Stomach (tissue), 4 donors: ENCODE data around the gene SSTR5.

Experiments
- POLR2A ChIP-seq, 4 donors: fragments of 450-650 bp; IDR thresholded peaks; one replicate each; pipeline ENCODE4 v1.6.1; 2016; ENCODE audit warnings: antibody characterized with exemption in 4 of 4, control low read depth in 2 of 4, mild to moderate bottlenecking in 1 of 4, moderate library complexity in 1 of 4
- POLR2AphosphoS5 ChIP-seq, 3 donors: sonication (generic); formaldehyde crosslinking; IDR thresholded peaks; one replicate each; pipeline ENCODE4 v1.6.1; 2016; ENCODE audit warnings: antibody characterized with exemption in 3 of 3
- TF ChIP-seq, protein P1 (sequence below), 7 experiments: fragments of 450-650 bp in 4 of 7; fragments of 200-600 bp in 3 of 7; sonication (generic) in 3 of 7; IDR thresholded peaks; one replicate each; pipeline ENCODE4 v1.5.1; 2016 to 2019; ENCODE audit warnings: antibody characterized with exemption in 7 of 7, control low read depth in 2 of 7, mild to moderate bottlenecking in 1 of 7

DNA sequence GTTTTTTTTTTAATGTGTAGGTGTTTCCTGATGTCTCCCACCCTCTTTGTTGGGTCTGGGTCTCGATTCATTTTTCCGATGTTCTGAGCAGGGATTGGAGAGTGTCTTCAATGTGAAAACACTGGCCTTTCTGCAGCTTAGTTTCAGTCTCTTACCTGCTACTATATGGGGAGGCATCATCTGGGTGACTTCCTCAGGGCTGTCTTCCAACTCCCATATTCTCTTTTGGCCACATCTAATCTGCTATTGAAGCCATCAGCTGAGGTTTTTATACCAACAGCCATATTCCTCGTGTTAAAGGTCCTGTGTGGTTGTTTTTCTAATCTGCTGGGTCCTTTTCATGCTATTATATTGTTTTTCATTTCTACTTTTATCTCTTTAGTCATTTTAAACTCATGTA is 13.2 kb upstream of the SSTR5 start:
- TF ChIP-seq POLR2A (IDR thresholded peaks at IDR 0.05) (no peak), POLR2AphosphoS5 (IDR thresholded peaks at IDR 0.05) (no peak)
- TF ChIP-seq, protein P1, sequence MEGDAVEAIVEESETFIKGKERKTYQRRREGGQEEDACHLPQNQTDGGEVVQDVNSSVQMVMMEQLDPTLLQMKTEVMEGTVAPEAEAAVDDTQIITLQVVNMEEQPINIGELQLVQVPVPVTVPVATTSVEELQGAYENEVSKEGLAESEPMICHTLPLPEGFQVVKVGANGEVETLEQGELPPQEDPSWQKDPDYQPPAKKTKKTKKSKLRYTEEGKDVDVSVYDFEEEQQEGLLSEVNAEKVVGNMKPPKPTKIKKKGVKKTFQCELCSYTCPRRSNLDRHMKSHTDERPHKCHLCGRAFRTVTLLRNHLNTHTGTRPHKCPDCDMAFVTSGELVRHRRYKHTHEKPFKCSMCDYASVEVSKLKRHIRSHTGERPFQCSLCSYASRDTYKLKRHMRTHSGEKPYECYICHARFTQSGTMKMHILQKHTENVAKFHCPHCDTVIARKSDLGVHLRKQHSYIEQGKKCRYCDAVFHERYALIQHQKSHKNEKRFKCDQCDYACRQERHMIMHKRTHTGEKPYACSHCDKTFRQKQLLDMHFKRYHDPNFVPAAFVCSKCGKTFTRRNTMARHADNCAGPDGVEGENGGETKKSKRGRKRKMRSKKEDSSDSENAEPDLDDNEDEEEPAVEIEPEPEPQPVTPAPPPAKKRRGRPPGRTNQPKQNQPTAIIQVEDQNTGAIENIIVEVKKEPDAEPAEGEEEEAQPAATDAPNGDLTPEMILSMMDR (IDR thresholded peaks at IDR 0.05), result no peak
